ENCODE data around the gene PIK3CG. TPM values are rescaled to one million over a fixed set of nuclear protein-coding genes. Genes with fewer than 3 reads are reported as not detected.

PIK3CG gene
- total RNA-seq, 1 donor from 2014 or later: 1.7 TPM

GRCh38 chr7:106853250-106853908 lies 11.7 kb upstream of the PIK3CG start:
- intact Hi-C loops (cut with DNase I): no loop called here

DNA sequence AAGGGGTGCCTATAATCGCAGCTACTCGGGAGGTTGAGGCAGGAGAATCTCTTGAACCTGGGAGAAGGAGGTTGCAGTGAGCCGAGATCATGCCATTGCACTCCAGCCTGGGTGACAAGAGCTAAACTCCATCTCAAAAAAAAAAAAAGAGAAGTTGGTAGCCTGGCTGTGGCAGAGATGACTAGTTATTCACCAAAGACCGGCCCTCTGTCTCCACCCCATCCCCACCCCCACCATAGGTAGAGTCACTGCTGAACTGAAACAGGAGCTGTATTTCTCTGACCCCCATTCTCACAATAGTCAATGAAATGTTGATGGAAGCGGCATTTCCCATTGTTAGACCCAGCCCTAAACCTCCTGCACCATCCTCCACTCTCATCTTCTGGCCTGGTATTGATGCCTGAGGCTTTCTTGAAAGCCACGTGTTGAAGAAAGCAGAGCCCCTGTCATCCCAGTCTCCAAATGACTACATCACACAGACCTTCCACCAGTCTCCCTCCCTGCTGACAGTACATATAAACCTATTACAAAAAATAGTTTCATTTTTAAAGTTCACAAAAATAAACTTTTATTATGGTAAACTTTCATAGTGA lies 9.4 kb upstream of the PIK3CG start:
- intact Hi-C loops (cut with DNase I): no loop called here
- no peak for DNase-seq (ENCODE audit: low spot score)

More at GRCh38 chr7:106853250-106853908, 11.7 kb upstream of the PIK3CG start:
- DNase-seq (ENCODE audit: low spot score): no peak

- no peak for DNase-seq (ENCODE audit: low spot score)
Observed at GRCh38 chr7:106858618-106859532, 6.2 kb upstream of the PIK3CG start.

DNA sequence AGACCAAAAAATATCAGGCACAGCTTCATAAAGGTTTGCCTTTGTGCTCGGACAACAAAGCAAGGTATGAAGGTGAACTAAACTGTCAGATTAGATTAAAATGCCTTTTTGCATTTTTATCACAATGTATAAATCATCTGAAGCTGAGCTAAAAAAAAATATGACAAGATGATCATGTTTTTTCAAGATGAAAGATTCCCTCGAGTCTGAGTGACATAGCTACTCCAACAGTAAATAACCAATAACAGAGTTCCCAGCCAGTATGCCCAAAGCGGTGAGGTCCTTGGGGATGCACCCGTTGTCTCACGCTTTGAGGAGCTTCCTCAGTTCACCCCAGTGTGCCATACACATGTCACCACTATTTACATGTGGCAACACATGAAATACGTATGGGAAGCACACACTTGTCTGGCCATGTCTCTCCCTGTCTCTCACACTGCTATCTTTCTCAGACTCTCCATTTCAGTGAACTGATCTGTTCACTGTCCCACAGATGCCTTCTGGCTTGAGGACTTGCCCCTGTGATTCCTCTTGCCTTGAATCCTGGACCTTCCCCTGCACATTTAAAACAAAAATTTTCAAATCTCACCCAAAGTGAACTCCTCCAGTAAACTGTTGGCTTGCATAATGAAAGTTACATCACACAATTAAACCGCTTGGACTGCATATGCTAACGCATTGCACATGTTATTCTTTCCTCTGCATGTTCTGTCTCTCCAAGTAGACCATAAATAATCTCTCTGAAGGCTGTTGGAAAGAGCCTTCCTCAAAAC lies 2.6 kb upstream of the PIK3CG start:
- intact Hi-C loops (cut with DNase I): no loop called here
- no peak for DNase-seq (ENCODE audit: low spot score)

More at GRCh38 chr7:106858618-106859532, 6.2 kb upstream of the PIK3CG start:
- intact Hi-C loops (cut with DNase I): no loop called here

DNA sequence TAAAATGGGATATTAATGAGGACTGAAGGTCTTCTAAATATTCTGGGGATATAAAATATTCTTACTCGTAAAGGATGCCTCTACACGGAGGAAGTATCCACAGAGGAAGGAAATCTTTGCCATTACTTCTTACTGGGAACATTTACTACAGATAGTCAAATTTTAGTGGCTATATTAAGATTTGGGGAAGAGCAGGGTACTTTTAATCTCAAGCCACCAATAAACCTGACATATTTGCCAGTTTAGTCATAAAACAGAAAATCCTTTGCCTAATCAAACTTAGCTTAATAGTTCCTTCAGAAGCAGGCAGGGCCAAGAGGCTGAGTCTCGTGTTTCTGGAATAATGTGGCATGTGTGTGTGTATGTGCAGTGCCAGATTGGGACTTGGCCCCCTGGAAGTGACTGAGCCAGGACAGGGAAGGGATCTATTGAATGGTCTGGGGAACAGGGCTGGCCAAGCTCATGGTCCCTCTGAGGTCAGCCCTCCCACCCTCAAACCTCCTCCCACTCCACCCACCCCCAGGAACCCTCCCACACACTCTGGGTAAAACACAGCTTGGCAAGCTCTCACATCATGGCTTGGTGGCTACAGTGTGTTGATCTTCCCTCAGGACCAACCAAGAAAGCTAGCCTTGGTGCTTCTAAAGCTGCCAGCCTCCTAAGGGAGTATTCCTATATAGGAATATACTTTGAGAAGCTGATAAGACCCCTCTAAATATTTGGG lies 1.6 kb upstream of the PIK3CG start:
- intact Hi-C loops (cut with DNase I): no loop called here

DNA sequence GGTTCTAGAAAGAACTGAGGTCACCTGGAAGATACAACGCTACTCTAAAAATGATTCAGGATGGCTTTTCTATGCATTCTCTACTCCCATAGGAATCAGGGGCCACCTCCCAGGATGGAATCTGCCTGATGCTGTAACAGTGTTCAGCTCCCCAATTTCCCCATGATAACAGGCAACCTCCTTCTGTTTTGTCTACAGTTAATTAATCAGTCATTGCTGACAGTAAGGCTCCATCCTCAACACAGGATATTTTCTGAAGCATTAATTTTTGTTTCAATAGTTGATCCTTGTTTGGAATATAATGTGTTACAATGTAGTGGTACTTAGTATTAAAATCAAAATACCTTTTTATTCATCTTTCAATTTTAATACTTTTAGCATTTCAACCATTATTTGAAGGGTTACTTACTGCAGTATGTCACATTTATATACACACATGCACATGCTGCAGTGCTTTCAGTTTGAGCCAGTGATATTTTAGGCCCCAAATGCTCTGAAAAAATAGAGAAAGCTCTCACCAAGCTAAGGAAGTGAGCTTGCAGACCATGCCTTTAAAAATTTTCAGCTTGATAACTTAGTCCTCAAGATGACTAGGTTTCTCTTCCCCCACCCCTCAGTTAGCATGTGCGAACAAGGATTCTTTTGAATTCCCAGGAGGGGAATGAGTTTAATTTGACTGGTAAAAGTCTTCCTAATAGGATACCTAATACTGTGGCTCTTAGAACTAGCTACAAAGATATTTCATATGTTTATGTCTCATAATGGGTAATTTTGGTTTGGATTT lies 592 bp upstream of the PIK3CG start:
- intact Hi-C loops (cut with DNase I): no loop called here
- no peak for DNase-seq (ENCODE audit: low spot score)

More for the DNA sequence above, 1.6 kb upstream of the PIK3CG start:
- DNase-seq (ENCODE audit: low spot score): no peak

DNA sequence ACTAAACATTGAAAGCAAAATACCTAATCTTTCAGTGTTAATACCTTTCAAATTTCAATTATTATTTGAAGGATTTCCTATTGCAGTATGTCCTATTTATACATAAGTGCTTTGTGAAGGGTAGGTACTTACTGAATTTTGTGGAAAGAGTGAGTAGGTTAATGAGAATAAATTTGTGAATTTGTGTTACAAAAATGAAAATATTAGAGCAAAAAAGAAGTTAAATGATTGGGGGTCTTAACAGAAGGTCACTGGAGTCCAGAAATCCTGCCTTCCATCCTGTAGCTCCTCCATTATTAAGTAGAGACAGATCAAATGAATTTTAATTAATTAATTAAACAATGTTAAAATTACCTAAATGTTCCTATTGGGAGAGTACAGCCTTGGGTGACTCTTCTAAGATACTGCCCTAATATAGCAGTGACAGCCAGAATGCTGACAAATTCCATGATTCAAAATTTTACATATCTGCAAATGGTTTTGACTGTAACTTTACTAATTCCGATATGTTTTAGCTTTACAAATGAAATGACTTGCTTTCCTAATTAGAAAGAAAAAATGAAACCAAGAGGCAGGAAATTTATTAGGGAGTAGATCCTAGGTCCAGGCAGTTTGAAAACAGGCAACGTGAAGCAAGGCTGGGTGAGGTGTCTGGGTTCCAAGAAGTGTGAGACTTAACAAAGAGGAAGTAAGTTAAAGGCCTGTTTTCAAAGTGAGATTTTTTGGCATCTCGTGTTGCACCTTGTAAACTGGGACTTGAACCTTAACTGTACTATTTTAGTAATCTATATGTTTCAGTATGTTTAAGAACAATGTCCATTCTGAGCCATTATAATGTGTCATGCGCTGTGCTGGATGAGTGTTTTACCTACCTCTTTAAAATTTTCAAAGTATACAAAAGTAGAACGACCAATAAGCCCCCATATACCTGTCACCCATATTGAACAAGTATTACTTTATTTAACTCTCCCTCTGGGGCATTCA lies 1.5 kb downstream of the PIK3CG start:
- DNase-seq (ENCODE audit: low spot score): no peak
- intact Hi-C loops (cut with DNase I): no loop called here

DNA sequence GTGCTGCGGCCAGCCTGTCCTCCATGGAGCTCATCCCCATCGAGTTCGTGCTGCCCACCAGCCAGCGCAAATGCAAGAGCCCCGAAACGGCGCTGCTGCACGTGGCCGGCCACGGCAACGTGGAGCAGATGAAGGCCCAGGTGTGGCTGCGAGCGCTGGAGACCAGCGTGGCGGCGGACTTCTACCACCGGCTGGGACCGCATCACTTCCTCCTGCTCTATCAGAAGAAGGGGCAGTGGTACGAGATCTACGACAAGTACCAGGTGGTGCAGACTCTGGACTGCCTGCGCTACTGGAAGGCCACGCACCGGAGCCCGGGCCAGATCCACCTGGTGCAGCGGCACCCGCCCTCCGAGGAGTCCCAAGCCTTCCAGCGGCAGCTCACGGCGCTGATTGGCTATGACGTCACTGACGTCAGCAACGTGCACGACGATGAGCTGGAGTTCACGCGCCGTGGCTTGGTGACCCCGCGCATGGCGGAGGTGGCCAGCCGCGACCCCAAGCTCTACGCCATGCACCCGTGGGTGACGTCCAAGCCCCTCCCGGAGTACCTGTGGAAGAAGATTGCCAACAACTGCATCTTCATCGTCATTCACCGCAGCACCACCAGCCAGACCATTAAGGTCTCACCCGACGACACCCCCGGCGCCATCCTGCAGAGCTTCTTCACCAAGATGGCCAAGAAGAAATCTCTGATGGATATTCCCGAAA lies 2.7 kb downstream of the PIK3CG start:
- intact Hi-C loops (cut with DNase I): no loop called here
- no peak for DNase-seq (ENCODE audit: low spot score)

- DNase-seq (ENCODE audit: low spot score): no peak
- intact Hi-C loops (cut with DNase I): no loop called here
Observed at GRCh38 chr7:106868364-106868763, 3.3 kb downstream of the PIK3CG start.

- no peak for DNase-seq (ENCODE audit: low spot score)
- intact Hi-C loops (cut with DNase I): no loop called here
Observed at GRCh38 chr7:106869954-106870353, 4.9 kb downstream of the PIK3CG start.

DNA sequence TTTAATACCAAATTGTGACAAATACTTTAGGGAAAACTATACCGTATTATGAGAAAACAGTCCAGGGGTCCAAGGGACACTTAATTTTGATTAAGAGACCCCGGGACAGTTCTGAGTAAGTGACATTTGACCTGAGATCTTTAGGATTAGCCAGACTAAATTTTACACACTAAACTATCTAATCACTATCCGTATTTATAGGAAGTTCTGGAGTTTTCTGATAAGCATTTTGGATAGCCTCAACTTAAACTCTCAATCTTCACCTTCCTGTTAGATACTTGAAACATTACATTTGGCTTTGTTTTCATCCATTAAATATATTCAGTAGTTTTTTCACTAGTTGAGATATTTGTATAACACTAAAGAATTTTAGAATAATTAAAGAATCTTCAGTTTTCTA lies 5.4 kb downstream of the PIK3CG start:
- intact Hi-C loops (cut with DNase I): no loop called here
- no peak for DNase-seq (ENCODE audit: low spot score)

- no peak for DNase-seq (ENCODE audit: low spot score)
- intact Hi-C loops (cut with DNase I): no loop called here
Observed at GRCh38 chr7:106870983-106871410, 5.9 kb downstream of the PIK3CG start.

GRCh38 chr7:106871793-106872571 lies 6.9 kb downstream of the PIK3CG start:
- intact Hi-C loops (cut with DNase I): no loop called here
- DNase-seq (ENCODE audit: low spot score): no peak

DNA sequence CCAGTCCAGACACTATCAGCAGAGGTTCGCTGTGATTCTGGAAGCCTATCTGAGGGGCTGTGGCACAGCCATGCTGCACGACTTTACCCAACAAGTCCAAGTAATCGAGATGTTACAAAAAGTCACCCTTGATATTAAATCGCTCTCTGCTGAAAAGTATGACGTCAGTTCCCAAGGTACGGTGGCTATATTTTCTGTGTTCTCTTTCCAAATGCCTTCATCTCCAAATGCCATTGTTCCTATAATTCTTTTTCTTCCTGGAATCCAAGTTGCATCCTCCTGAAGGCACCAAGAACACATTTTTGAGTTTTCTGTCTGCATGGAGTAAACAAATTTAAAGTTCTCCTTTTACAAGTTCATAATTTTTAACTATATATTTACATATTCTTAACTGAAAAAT lies 7.7 kb downstream of the PIK3CG start:
- DNase-seq (ENCODE audit: low spot score): no peak
- intact Hi-C loops (cut with DNase I): no loop called here

DNA sequence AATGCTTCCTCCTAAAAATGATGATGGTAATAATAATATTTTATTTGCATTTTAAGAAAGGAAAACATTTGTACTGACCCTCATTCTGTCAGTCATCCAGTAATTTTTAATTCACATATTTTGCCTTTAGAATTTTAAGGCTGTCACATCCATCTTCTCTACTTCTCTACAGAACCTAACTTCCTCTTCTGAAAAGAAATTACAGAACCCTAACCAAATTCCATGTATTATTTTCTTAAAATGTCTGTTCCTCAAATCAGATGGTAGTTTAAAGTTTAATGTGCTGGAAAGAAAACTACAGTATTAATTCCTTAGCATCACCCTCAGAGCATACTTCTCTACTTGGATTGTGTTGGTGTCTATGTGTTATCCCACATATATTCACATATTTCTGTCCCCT lies 9.0 kb downstream of the PIK3CG start:
- intact Hi-C loops (cut with DNase I): no loop called here
- DNase-seq (ENCODE audit: low spot score): no peak

GRCh38 chr7:106875508-106875907 lies 10.4 kb downstream of the PIK3CG start:
- DNase-seq (ENCODE audit: low spot score): no peak
- intact Hi-C loops (cut with DNase I): no loop called here

Measured in cardiac septum (tissue), 1 donor.